GM23338 (cell line): ENCODE data around the gene SORBS2. TPM values are rescaled to one million over a fixed set of nuclear protein-coding genes. Genes with fewer than 3 reads are reported as not detected.

Experiments
- ATAC-seq: fragments of 200-7000 bp; cut with Tn5 transposase; 3 replicates; pipeline ENCODE4 v1.9.1; 2020
- DNase-seq: peaks from one replicate; pipeline ENCODE4 v3.0.0-alpha.2; 2015; ENCODE audit warnings: low spot score
- H2AFZ ChIP-seq: fragments of 200-600 bp; sonication (generic); 2 replicates; pipeline ENCODE4 v1.8.0; 2016; ENCODE audit warnings: antibody characterized with exemption, mild to moderate bottlenecking, moderate library complexity
- H3F3A ChIP-seq: fragments of 200-600 bp; sonication (generic); replicated peaks from 2 replicates; pipeline ENCODE4 v1.8.0; 2017; ENCODE audit warnings: antibody characterized with exemption, mixed run types, low read depth
- H3K27ac ChIP-seq: fragments of 200-600 bp; sonication (generic); 2 replicates; pipeline ENCODE4 v1.6.1; 2016; ENCODE audit warnings: low read depth
- H3K27me3 ChIP-seq: fragments of 200-600 bp; sonication (generic); 2 replicates; pipeline ENCODE4 v1.8.0; 2016; ENCODE audit warnings: mild to moderate bottlenecking, mixed run types, moderate library complexity; ENCODE audit not compliant: insufficient read depth
- H3K36me3 ChIP-seq: fragments of 200-600 bp; sonication (generic); 2 replicates; pipeline ENCODE4 v1.8.0; 2016; ENCODE audit warnings: mild to moderate bottlenecking; ENCODE audit not compliant: insufficient read depth
- H3K4me1 ChIP-seq: fragments of 200-600 bp; sonication (generic); 2 replicates; pipeline ENCODE4 v1.8.0; 2016; ENCODE audit warnings: mild to moderate bottlenecking, moderate library complexity; ENCODE audit not compliant: insufficient read depth
- H3K4me2 ChIP-seq: fragments of 200-600 bp; sonication (generic); 2 replicates; pipeline ENCODE4 v1.7.1; 2017; ENCODE audit warnings: mixed run types
- H3K4me3 ChIP-seq: fragments of 200-600 bp; sonication (generic); 2 replicates; pipeline ENCODE4 v1.6.1; 2016; ENCODE audit warnings: mixed run types
- H3K79me2 ChIP-seq: fragments of 200-600 bp; sonication (generic); replicated peaks from 2 replicates; pipeline ENCODE4 v1.8.0; 2017; ENCODE audit warnings: mild to moderate bottlenecking; ENCODE audit not compliant: insufficient read depth
- H3K9me2 ChIP-seq: fragments of 200-600 bp; sonication (generic); 2 replicates; pipeline ENCODE4 v1.8.0; 2017; ENCODE audit not compliant: insufficient read depth
- H4K20me1 ChIP-seq: fragments of 200-600 bp; sonication (generic); replicated peaks from 2 replicates; pipeline ENCODE4 v1.8.0; 2017; ENCODE audit warnings: mild to moderate bottlenecking; ENCODE audit not compliant: insufficient read depth
- H3K27ac Mint-ChIP-seq: 2 replicates; pipeline ENCODE4 v1.8.0; 2020; ENCODE audit warnings: inconsistent platforms, mild to moderate bottlenecking, moderate library complexity, mixed read lengths
- H3K27me3 Mint-ChIP-seq: 3 replicates; pipeline ENCODE4 v1.8.0; 2022; ENCODE audit warnings: low read depth, mild to moderate bottlenecking, moderate library complexity, mixed read lengths, inconsistent platforms; ENCODE audit not compliant: insufficient read depth, poor library complexity
- H3K36me3 Mint-ChIP-seq: 3 replicates; pipeline ENCODE4 v1.8.0; 2021; ENCODE audit warnings: low read depth, mild to moderate bottlenecking, inconsistent platforms, moderate library complexity, mixed read lengths
- H3K4me1 Mint-ChIP-seq: 3 replicates; pipeline ENCODE4 v1.8.0; 2020; ENCODE audit warnings: mild to moderate bottlenecking, inconsistent platforms, mixed read lengths
- H3K4me3 Mint-ChIP-seq: 3 replicates; pipeline ENCODE4 v1.8.0; 2021; ENCODE audit warnings: moderate library complexity, mild to moderate bottlenecking, inconsistent platforms, mixed read lengths
- H3K9me3 Mint-ChIP-seq: 3 replicates; pipeline ENCODE4 v1.8.0; 2020; ENCODE audit warnings: moderate library complexity, mild to moderate bottlenecking, inconsistent platforms, mixed read lengths
- CREB1 ChIP-seq: fragments of 250-450 bp; sonication (Bioruptor Pico); IDR thresholded peaks from 2 replicates; pipeline ENCODE4 v1.5.0; 2020; ENCODE audit warnings: low read depth, mild to moderate bottlenecking, moderate library complexity
- EZH2 ChIP-seq: fragments of 200-600 bp; sonication (generic); IDR thresholded peaks from one replicate; pipeline ENCODE4 v1.8.0; 2017; ENCODE audit warnings: antibody characterized with exemption, mild to moderate bottlenecking, low read depth; ENCODE audit not compliant: unreplicated experiment
- EZH2phosphoT487 ChIP-seq: fragments of 200-600 bp; sonication (generic); IDR thresholded peaks from one replicate; pipeline ENCODE4 v1.8.1; 2018; ENCODE audit warnings: antibody characterized with exemption; ENCODE audit not compliant: unreplicated experiment
- JUNB ChIP-seq: IDR thresholded peaks from one replicate; pipeline ENCODE4 v1.6.1; 2016; ENCODE audit warnings: antibody characterized with exemption; ENCODE audit not compliant: unreplicated experiment
- NANOG ChIP-seq: IDR thresholded peaks from 2 replicates; pipeline ENCODE4 v1.6.1; 2016; ENCODE audit warnings: antibody characterized with exemption, borderline replicate concordance
- STAT1 ChIP-seq: IDR thresholded peaks from one replicate; pipeline ENCODE4 v1.6.1; 2016; ENCODE audit warnings: antibody characterized with exemption; ENCODE audit not compliant: unreplicated experiment
- ZNF114 ChIP-seq: fragments of 250-450 bp; sonication (Bioruptor Pico); IDR thresholded peaks from 2 replicates; pipeline ENCODE4 v1.5.0; 2020; ENCODE audit warnings: mild to moderate bottlenecking, moderate library complexity
- ZNF331 ChIP-seq: fragments of 250-450 bp; sonication (Bioruptor Pico); IDR thresholded peaks from 2 replicates; pipeline ENCODE4 v1.5.0; 2020; ENCODE audit warnings: low read depth, mild to moderate bottlenecking, moderate library complexity
- polyA plus RNA-seq: library from polyadenylated mRNA; unstranded; fragments of >200 nt; fragmentation: Nextera tagmentation; extraction: Ambion mirVana; gene quantifications from 2 replicates; pipeline ENCODE4 v1.2.1, GENCODE V29; 2016
- total RNA-seq: library from RNA; depleted of rRNA; stranded (reverse); fragments of >200 nt; shearing (Covaris generic); gene quantifications from 2 replicates; pipeline ENCODE4 v1.2.3, GENCODE V29; 2014
- TF ChIP-seq, protein P1 (sequence below), 2 experiments: fragments of 200-600 bp in 1 of 2; sonication (generic) in 1 of 2; conservative IDR thresholded peaks; 2 replicates each; pipeline versions ENCODE4 v1.5.1 to v1.6.1; 2016 to 2017; ENCODE audit warnings: antibody characterized with exemption in 2 of 2, low read depth in 2 of 2, mild to moderate bottlenecking in 2 of 2, moderate library complexity in 1 of 2
- TF ChIP-seq, protein P2 (sequence below): IDR thresholded peaks from one replicate; pipeline ENCODE4 v1.6.1; 2018; ENCODE audit warnings: antibody characterized with exemption; ENCODE audit not compliant: unreplicated experiment
- TF ChIP-seq, protein P3 (sequence below): IDR thresholded peaks from 2 replicates; pipeline ENCODE4 v1.6.1; 2016; ENCODE audit warnings: antibody characterized with exemption

Gene SORBS2
- total and polyA plus RNA-seq, 2 experiments from 2014 or later = 17.8 to 27.6 TPM

DNA sequence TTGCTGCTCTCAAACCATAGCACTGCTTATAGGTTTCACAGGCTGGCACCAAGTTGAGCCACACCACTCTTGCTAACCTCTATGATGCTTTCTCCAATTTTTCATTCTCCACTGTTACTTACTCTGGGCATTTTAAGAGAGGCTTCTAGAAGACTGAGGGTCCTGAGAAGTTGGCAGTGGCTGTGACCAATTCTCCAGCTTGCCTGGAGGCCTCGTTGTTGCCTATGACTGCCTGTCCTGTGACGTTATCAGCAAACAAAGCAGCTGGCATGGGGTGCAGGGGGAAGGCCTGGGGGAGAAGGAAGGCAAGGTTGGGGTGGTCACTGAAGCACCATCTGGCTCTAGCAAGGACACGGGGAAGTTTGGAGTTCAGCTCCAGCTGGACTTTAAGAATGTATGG lies 246.3 kb downstream of the SORBS2 start (continued):
- TF ChIP-seq ZNF331 (CRISPR knock-in tag) = no peak
- no peak for TF ChIP-seq ZNF114 (CRISPR knock-in tag)
- TF ChIP-seq, protein P1, sequence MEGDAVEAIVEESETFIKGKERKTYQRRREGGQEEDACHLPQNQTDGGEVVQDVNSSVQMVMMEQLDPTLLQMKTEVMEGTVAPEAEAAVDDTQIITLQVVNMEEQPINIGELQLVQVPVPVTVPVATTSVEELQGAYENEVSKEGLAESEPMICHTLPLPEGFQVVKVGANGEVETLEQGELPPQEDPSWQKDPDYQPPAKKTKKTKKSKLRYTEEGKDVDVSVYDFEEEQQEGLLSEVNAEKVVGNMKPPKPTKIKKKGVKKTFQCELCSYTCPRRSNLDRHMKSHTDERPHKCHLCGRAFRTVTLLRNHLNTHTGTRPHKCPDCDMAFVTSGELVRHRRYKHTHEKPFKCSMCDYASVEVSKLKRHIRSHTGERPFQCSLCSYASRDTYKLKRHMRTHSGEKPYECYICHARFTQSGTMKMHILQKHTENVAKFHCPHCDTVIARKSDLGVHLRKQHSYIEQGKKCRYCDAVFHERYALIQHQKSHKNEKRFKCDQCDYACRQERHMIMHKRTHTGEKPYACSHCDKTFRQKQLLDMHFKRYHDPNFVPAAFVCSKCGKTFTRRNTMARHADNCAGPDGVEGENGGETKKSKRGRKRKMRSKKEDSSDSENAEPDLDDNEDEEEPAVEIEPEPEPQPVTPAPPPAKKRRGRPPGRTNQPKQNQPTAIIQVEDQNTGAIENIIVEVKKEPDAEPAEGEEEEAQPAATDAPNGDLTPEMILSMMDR (conservative IDR thresholded peaks at IDR 0.05; ENCODE audit: low read depth in 2 of 2) = no peak
- TF ChIP-seq, protein P2, sequence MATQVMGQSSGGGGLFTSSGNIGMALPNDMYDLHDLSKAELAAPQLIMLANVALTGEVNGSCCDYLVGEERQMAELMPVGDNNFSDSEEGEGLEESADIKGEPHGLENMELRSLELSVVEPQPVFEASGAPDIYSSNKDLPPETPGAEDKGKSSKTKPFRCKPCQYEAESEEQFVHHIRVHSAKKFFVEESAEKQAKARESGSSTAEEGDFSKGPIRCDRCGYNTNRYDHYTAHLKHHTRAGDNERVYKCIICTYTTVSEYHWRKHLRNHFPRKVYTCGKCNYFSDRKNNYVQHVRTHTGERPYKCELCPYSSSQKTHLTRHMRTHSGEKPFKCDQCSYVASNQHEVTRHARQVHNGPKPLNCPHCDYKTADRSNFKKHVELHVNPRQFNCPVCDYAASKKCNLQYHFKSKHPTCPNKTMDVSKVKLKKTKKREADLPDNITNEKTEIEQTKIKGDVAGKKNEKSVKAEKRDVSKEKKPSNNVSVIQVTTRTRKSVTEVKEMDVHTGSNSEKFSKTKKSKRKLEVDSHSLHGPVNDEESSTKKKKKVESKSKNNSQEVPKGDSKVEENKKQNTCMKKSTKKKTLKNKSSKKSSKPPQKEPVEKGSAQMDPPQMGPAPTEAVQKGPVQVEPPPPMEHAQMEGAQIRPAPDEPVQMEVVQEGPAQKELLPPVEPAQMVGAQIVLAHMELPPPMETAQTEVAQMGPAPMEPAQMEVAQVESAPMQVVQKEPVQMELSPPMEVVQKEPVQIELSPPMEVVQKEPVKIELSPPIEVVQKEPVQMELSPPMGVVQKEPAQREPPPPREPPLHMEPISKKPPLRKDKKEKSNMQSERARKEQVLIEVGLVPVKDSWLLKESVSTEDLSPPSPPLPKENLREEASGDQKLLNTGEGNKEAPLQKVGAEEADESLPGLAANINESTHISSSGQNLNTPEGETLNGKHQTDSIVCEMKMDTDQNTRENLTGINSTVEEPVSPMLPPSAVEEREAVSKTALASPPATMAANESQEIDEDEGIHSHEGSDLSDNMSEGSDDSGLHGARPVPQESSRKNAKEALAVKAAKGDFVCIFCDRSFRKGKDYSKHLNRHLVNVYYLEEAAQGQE = no peak
- TF ChIP-seq EZH2phosphoT487 = no peak
- no peak for TF ChIP-seq EZH2
- TF ChIP-seq CREB1 (CRISPR knock-in tag) = no peak

DNA sequence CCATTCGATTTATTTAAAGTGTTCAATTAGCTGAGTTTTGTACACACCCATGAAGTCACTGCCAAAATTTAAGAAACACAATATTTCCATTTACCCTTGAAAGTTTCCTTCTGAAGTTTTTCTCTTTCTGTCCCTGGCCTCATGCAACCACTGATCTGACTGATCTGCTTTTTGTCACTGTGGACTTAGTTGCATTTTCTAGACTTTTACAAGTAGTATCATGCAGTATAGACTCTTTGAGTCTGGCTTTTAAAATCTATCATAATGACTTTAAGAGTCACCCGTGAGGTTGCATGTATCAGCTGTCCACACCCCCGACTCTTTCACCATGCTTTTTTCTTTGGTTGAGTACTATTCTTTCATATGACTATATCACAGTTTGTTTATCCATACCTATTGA lies 247.6 kb downstream of the SORBS2 start:
- H3K36me3 Mint-ChIP-seq = peaks cover 8% of the 10 kb centered on the region
- no peak overlapping the region for H3K4me2 ChIP-seq
- H3K27ac ChIP-seq = no peak overlapping the region
- peaks cover 6% of the 10 kb centered on the region for H3K27me3 Mint-ChIP-seq
- H3K79me2 ChIP-seq = no peaks in the 10 kb centered on the region
- H4K20me1 ChIP-seq = no peaks in the 10 kb centered on the region
- TF ChIP-seq, protein P3, sequence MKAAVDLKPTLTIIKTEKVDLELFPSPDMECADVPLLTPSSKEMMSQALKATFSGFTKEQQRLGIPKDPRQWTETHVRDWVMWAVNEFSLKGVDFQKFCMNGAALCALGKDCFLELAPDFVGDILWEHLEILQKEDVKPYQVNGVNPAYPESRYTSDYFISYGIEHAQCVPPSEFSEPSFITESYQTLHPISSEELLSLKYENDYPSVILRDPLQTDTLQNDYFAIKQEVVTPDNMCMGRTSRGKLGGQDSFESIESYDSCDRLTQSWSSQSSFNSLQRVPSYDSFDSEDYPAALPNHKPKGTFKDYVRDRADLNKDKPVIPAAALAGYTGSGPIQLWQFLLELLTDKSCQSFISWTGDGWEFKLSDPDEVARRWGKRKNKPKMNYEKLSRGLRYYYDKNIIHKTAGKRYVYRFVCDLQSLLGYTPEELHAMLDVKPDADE = no peak
- TF ChIP-seq EZH2 (no peak), CREB1 (CRISPR knock-in tag) (no peak), JUNB (no peak), NANOG (no peak), EZH2phosphoT487 (no peak), STAT1 (no peak)
- no peak overlapping the region for H3K4me3 ChIP-seq
- no peak overlapping the region for H3K27ac Mint-ChIP-seq
- peaks cover 15% of the 10 kb centered on the region for H3K9me3 Mint-ChIP-seq
- H3K27me3 ChIP-seq = no peaks in the 10 kb centered on the region
- H3K36me3 ChIP-seq = no peaks in the 10 kb centered on the region
- peaks cover 8% of the 10 kb centered on the region; the same call in 2 of the 3 replicates for H3K4me1 Mint-ChIP-seq
- DNase-seq (no peak), ATAC-seq (no peak)
- H3K4me3 Mint-ChIP-seq = no peak overlapping the region
- no peaks in the 10 kb centered on the region for H3F3A ChIP-seq
- 0 out of 2 replicates have a peak, but pooled peaks cover 7% of the 10 kb centered on the region for H3K9me2 ChIP-seq
- no peaks in the 10 kb centered on the region for H3K4me1 ChIP-seq
- no peak overlapping the region for H2AFZ ChIP-seq
